Measurements from ENCODE around the gene FKBP8.
A peak's percentile ranks its signal among the peaks of the same experiment; 100 is the strongest.
"Not testable (repeated sequence)": the region's sequence is repeated elsewhere in the genome, so short reads cannot be mapped to it uniquely, and the experiment has no call there.

FKBP8 gene

GRCh38 chr19:18539372-18539771 is 4.0 kb downstream of the FKBP8 start:
- peaks cover 73% of the 10 kb centered on the region for H3K36me3 ChIP-seq

GRCh38 chr19:18538115-18538514 is 5.3 kb downstream of the FKBP8 start:
- peaks cover 83% of the 10 kb centered on the region for H3K36me3 ChIP-seq

More at GRCh38 chr19:18539372-18539771, 4.0 kb downstream of the FKBP8 start:
- no peaks in the 10 kb centered on the region for H3K9me3 ChIP-seq
- no peaks in the 10 kb centered on the region for H3K27me3 ChIP-seq
- no peak for TF ChIP-seq Cebpa-rat (IDR thresholded peaks at IDR 0.05)
- H4K20me1 ChIP-seq = peaks cover 21% of the 10 kb centered on the region
- no peak overlapping the region for H3K4me2 ChIP-seq
- H3K4me3 ChIP-seq = no peak overlapping the region
- H3K27ac ChIP-seq = no peak overlapping the region
- no peak overlapping the region for H3K9ac ChIP-seq
- peaks cover 21% of the 10 kb centered on the region for H3K4me1 ChIP-seq

GRCh38 chr19:18537431-18537830 is 5.9 kb downstream of the FKBP8 start:
- Histone ChIP-seq H3K36me3 (peaks cover 90% of the 10 kb centered on the region), H3K27ac (no peak overlapping the region)

More at GRCh38 chr19:18538115-18538514, 5.3 kb downstream of the FKBP8 start:
- Histone ChIP-seq H3K4me2 (no peak overlapping the region), H3K27ac (no peak overlapping the region), H3K9me3 (no peaks in the 10 kb centered on the region), H3K4me1 (peaks cover 14% of the 10 kb centered on the region), H3K27me3 (no peaks in the 10 kb centered on the region), H4K20me1 (peaks cover 23% of the 10 kb centered on the region), H3K9ac (no peak overlapping the region), H3K4me3 (no peak overlapping the region)
- no peak for TF ChIP-seq Cebpa-rat (IDR thresholded peaks at IDR 0.05)

GRCh38 chr19:18536475-18536874 is 6.9 kb downstream of the FKBP8 start:
- no peak for TF ChIP-seq Cebpa-rat (IDR thresholded peaks at IDR 0.05)
- H4K20me1 ChIP-seq = peaks cover 24% of the 10 kb centered on the region
- H3K9ac ChIP-seq = no peak overlapping the region
- H3K27me3 ChIP-seq = no peaks in the 10 kb centered on the region
- peaks cover 2% of the 10 kb centered on the region for H3K4me1 ChIP-seq
- H3K36me3 ChIP-seq = peaks cover 94% of the 10 kb centered on the region
- H3K4me3 ChIP-seq = no peak overlapping the region
- H3K4me2 ChIP-seq = no peak overlapping the region
- H3K27ac ChIP-seq = no peak overlapping the region
- H3K9me3 ChIP-seq = no peaks in the 10 kb centered on the region

More at GRCh38 chr19:18537431-18537830, 5.9 kb downstream of the FKBP8 start:
- Histone ChIP-seq H3K4me3 (no peak overlapping the region), H3K27me3 (no peaks in the 10 kb centered on the region), H3K9ac (no peak overlapping the region), H3K9me3 (no peaks in the 10 kb centered on the region), H3K4me2 (no peak overlapping the region), H4K20me1 (peaks cover 30% of the 10 kb centered on the region), H3K4me1 (peaks cover 12% of the 10 kb centered on the region)
- TF ChIP-seq Cebpa-rat (IDR thresholded peaks at IDR 0.05) = no peak

GRCh38 chr19:18533058-18533457 is 10.3 kb downstream of the FKBP8 start:
- Histone ChIP-seq H3K27ac (no peak overlapping the region), H3K9me3 (no peaks in the 10 kb centered on the region), H3K36me3 (peaks cover 76% of the 10 kb centered on the region), H3K4me1 (no peaks in the 10 kb centered on the region), H3K27me3 (no peaks in the 10 kb centered on the region), H3K9ac (no peak overlapping the region), H3K4me3 (no peak overlapping the region), H3K4me2 (no peak overlapping the region), H4K20me1 (peaks cover 21% of the 10 kb centered on the region; the same call in 1 of the 2 replicates)
- TF ChIP-seq Cebpa-rat (IDR thresholded peaks at IDR 0.05) = no peak

GRCh38 chr19:18532168-18532890 is 11.0 kb downstream of the FKBP8 start:
- no peak for TF ChIP-seq Cebpa-rat (IDR thresholded peaks at IDR 0.05)

GRCh38 chr19:18531485-18531884 is 11.9 kb downstream of the FKBP8 start:
- Histone ChIP-seq H3K27me3 (no peaks in the 10 kb centered on the region), H3K4me1 (no peaks in the 10 kb centered on the region), H3K9ac (no peak overlapping the region), H3K27ac (no peak overlapping the region), H3K9me3 (no peaks in the 10 kb centered on the region), H3K36me3 (peaks cover 61% of the 10 kb centered on the region), H3K4me3 (no peak overlapping the region), H3K4me2 (no peak overlapping the region), H4K20me1 (peaks cover 16% of the 10 kb centered on the region; the same call in 1 of the 2 replicates)
- no peak for TF ChIP-seq Cebpa-rat (IDR thresholded peaks at IDR 0.05)

More at GRCh38 chr19:18532168-18532890, 11.0 kb downstream of the FKBP8 start:
- no peak overlapping the region for H3K4me2 ChIP-seq
- H3K4me1 ChIP-seq = no peaks in the 10 kb centered on the region
- no peak overlapping the region for H3K9ac ChIP-seq
- H3K27ac ChIP-seq = no peak overlapping the region
- H3K36me3 ChIP-seq = peaks cover 69% of the 10 kb centered on the region
- no peak overlapping the region for H3K4me3 ChIP-seq
- no peaks in the 10 kb centered on the region for H3K27me3 ChIP-seq
- H3K9me3 ChIP-seq = no peaks in the 10 kb centered on the region
- H4K20me1 ChIP-seq = peaks cover 21% of the 10 kb centered on the region; the same call in 1 of the 2 replicates

- Histone ChIP-seq H3K4me2 (no peak overlapping the region), H3K36me3 (peaks cover 44% of the 10 kb centered on the region), H4K20me1 (peaks cover 11% of the 10 kb centered on the region; the same call in 1 of the 2 replicates), H3K27ac (no peak overlapping the region), H3K27me3 (no peaks in the 10 kb centered on the region), H3K4me1 (no peaks in the 10 kb centered on the region), H3K4me3 (no peak overlapping the region), H3K9me3 (no peaks in the 10 kb centered on the region), H3K9ac (no peak overlapping the region; the same call in 1 of the 2 replicates)
- no peak for TF ChIP-seq Cebpa-rat (IDR thresholded peaks at IDR 0.05)
Measured at GRCh38 chr19:18529782-18530181, 13.6 kb downstream of the FKBP8 start.

- H3K36me3 ChIP-seq = peaks cover 15% of the 10 kb centered on the region
- no peaks in the 10 kb centered on the region for H3K27me3 ChIP-seq
- H3K9ac ChIP-seq = no peak overlapping the region
- peaks cover 5% of the 10 kb centered on the region for H4K20me1 ChIP-seq
- TF ChIP-seq Cebpa-rat (IDR thresholded peaks at IDR 0.05) = no peak
- no peak overlapping the region for H3K4me2 ChIP-seq
- no peak overlapping the region for H3K27ac ChIP-seq
- H3K9me3 ChIP-seq = no peaks in the 10 kb centered on the region
- H3K4me1 ChIP-seq = no peaks in the 10 kb centered on the region
- H3K4me3 ChIP-seq = no peak overlapping the region
Measured at GRCh38 chr19:18526316-18526715, 17.1 kb downstream of the FKBP8 start.

GRCh38 chr19:18523841-18524240 is 19.5 kb downstream of the FKBP8 start:
- Histone ChIP-seq H3K4me3 (no peak overlapping the region), H3K27ac (no peak overlapping the region), H3K9ac (no peak overlapping the region), H4K20me1 (peaks cover 27% of the 10 kb centered on the region), H3K4me2 (no peak overlapping the region), H3K27me3 (no peaks in the 10 kb centered on the region), H3K4me1 (peaks cover 15% of the 10 kb centered on the region), H3K36me3 (no peaks in the 10 kb centered on the region; the same call in 1 of the 2 replicates), H3K9me3 (no peaks in the 10 kb centered on the region)
- no peak for TF ChIP-seq Cebpa-rat (IDR thresholded peaks at IDR 0.05)

GRCh38 chr19:18522862-18523440 is 20.4 kb downstream of the FKBP8 start:
- H3K9ac ChIP-seq = peak overlapping the region; percentile 60; the same call in 1 of the 2 replicates
- peaks cover 36% of the 10 kb centered on the region for H4K20me1 ChIP-seq

More at GRCh38 chr19:18522862-18523440, 20.4 kb downstream of the FKBP8 start:
- H3K9me3 ChIP-seq, H3K27me3 ChIP-seq, H3K36me3 ChIP-seq: not testable (repeated sequence)
- Histone ChIP-seq H3K4me2 (peak overlapping the region; percentile 46), H3K27ac (peak overlapping the region; percentile 80), H3K4me1 (peaks cover 24% of the 10 kb centered on the region), H3K4me3 (peak overlapping the region; percentile 26; the same call in 1 of the 2 replicates)
